T1000 (cell line): Measurements from ENCODE around the gene KRT82.
"Not testable (repeated sequence)": the region's sequence is repeated elsewhere in the genome, so short reads cannot be mapped to it uniquely, and the experiment has no call there.

ENCODE experiments used
- DNase-seq: peaks from one replicate; lab custom pipeline; 2025; ENCODE audit warnings: mixed read lengths; lab: John Stamatoyannopoulos, UW

KRT82 gene

GRCh38 chr12:52410589-52411248, 4.6 kb upstream of the KRT82 start:
- DNase-seq: not testable (repeated sequence)

GRCh38 chr12:52407918-52408317, 1.8 kb upstream of the KRT82 start:
- DNase-seq: no peak

- no peak for DNase-seq
These were observed 1.2 kb downstream of the KRT82 start for GRCh38 chr12:52404951-52405350.

- no peak for DNase-seq
These were observed 2.6 kb downstream of the KRT82 start for GRCh38 chr12:52403561-52403960.

GRCh38 chr12:52402873-52403540, 3.1 kb downstream of the KRT82 start:
- no peak for DNase-seq

GRCh38 chr12:52402377-52402776, 3.8 kb downstream of the KRT82 start:
- DNase-seq: no peak

GRCh38 chr12:52401926-52402325, 4.2 kb downstream of the KRT82 start:
- DNase-seq: no peak

GRCh38 chr12:52401526-52401925, 4.6 kb downstream of the KRT82 start:
- no peak for DNase-seq

GRCh38 chr12:52400906-52401305, 5.2 kb downstream of the KRT82 start:
- DNase-seq: no peak

GRCh38 chr12:52399756-52400155, 6.4 kb downstream of the KRT82 start:
- no peak for DNase-seq

- DNase-seq: no peak
These were observed 8.0 kb downstream of the KRT82 start for GRCh38 chr12:52398176-52398575.

- no peak for DNase-seq
These were observed 9.5 kb downstream of the KRT82 start for GRCh38 chr12:52396656-52397055.

- DNase-seq: no peak
These were observed 10.2 kb downstream of the KRT82 start for GRCh38 chr12:52395761-52396434.

- no peak for DNase-seq
These were observed 11.2 kb downstream of the KRT82 start for GRCh38 chr12:52394836-52395405.

- no peak for DNase-seq
These were observed 13.6 kb downstream of the KRT82 start for GRCh38 chr12:52392465-52393007.

GRCh38 chr12:52391618-52392002, 14.5 kb downstream of the KRT82 start:
- no peak for DNase-seq

- no peak for DNase-seq
These were observed 15.2 kb downstream of the KRT82 start for GRCh38 chr12:52390739-52391617.

- no peak for DNase-seq
These were observed 16.6 kb downstream of the KRT82 start for GRCh38 chr12:52389313-52390207.

GRCh38 chr12:52387859-52388258, 18.3 kb downstream of the KRT82 start:
- DNase-seq: no peak

GRCh38 chr12:52385226-52385702, 20.9 kb downstream of the KRT82 start, which contains the start of gene KRT84:
KRT84 (minus strand) TSS chr12:52385652; CDS start chr12:52385585, 67 bp downstream.
- no peak for DNase-seq
